ENCODE measurements around the gene APOL2. TPM values are rescaled to one million over a fixed set of nuclear protein-coding genes. Genes with fewer than 3 reads are reported as not detected.

Gene APOL2, protein sequence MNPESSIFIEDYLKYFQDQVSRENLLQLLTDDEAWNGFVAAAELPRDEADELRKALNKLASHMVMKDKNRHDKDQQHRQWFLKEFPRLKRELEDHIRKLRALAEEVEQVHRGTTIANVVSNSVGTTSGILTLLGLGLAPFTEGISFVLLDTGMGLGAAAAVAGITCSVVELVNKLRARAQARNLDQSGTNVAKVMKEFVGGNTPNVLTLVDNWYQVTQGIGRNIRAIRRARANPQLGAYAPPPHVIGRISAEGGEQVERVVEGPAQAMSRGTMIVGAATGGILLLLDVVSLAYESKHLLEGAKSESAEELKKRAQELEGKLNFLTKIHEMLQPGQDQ
- 10 to 100 TPM; 62.4 TPM for total RNA-seq

DNA sequence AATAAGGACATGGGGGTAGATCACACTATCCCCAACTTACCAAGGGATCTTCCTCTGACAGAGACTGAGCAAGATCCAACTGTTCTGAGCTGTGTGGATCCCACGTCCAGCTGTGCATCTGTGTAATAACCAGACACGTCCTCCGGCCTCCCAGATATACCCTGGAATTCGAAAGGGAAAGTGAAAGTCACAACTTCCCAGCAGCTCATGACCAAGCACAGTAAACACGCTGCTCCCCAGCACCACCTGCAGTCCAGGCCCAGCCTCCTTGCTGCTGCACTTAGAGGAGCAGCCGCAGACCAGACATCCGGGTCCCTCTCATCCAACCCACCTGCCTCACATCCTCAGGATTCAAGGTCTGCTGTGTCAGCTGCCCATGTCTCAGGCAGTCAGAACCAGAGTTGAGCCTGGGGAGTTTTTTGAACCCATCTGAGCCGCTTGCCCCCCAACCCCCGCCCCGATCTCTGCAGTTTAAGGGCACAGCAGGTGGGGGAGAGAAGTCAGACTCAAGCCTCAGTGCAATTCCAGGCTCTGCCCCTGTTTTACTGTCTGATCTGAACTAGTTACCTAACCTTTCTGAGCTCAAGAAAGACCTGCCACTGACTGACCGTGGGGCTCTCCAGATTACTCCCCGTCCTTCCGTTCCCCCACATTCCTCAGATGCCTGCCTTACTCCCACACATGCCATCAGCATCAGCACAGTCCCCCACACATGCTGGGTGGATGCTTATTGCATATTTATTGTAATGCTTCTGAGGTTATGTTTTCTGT lies at the start of gene APOL2:
TSS of gene APOL2 (minus strand) at position 127 of the 771 bp plus-strand sequence. CDS start 6,365 bp downstream, outside the sequence.
- ATAC-seq (peak; percentile 98), DNase-seq (peak; percentile 92)
- peak within 1 kb of the TSS; percentile 89 for H3K4me3 Mint-ChIP-seq
- CTCF ChIA-PET, result interaction anchor here (0.7 to 6.1 kb wide), 31 partner anchors 10 to 246 kb away, joined by 3 to 90 read pairs (median 7); partner anchors contain the start of genes APOL1 and APOL3
- POLR2A ChIA-PET, result interaction anchor here (0.6 to 1.7 kb wide), 14 partner anchors 13 to 1005 kb away, joined by 3 to 6 read pairs (median 3); partner anchors contain the start of genes APOL1, APOL3, APOL6 and TXN2
- H3K27me3 Mint-ChIP-seq (ENCODE audit: low read depth), result peaks cover 2% of the 10 kb centered on the region
- peak within 1 kb of the TSS; percentile 92 for H3K27ac Mint-ChIP-seq
- peaks cover 22% of the 10 kb centered on the region for H3K9me3 Mint-ChIP-seq (ENCODE audit: insufficient read depth)
- peaks cover 41% of the 10 kb centered on the region for H3K4me1 Mint-ChIP-seq (ENCODE audit: low read depth)
- peaks cover 38% of the 10 kb centered on the region for H3K36me3 Mint-ChIP-seq (ENCODE audit: low read depth)

DNA sequence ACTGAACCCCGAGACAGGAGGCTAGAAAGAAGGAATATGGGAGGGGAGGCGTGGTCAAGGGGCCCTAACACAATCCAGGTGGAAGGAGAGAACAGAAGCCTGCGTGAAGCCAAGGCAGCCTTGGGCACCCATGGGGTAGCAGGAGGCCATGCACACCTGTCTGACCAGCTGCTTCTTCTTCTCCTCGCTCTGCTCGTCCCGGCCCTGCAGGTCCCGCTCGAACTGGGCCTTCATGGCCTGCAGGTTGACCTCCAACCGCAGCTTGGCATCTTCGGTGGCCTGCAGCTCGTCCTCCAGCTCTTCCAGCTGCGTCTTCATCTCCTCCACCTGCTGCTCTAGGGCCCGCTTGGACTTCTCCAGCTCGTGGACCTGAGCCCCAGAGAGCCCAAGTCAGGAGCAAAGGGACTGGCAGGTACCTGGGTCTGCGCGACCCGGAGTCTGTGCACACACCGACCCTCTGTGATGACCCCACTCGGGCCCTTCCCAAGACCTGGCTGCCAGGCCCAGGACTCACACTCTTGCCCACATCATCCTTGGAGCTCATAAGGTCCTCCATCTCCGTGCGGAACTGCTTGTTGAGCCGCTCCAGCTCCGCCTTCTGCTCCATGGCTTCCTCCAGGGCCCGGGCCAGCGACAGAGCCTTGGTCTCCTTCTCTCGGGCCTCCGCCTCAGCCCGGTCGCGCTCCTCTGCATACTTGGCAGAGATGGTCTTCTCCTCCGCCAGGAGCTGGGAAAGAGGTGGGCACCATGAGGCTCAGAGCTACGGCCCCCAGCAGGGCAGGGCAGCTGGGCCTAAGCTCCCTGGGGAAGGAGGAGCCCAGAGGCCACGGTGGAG lies 49.5 kb upstream of the APOL2 start:
- H3K4me1 Mint-ChIP-seq (ENCODE audit: low read depth), result peaks cover 63% of the 10 kb centered on the region
- POLR2A ChIA-PET, result interaction anchor here (1.1 to 1.6 kb wide), 2 partner anchors 43 to 99 kb away, joined by 3 to 4 read pairs; partner anchors contain the start of gene MYH9

GRCh38 chr22:36287881-36288515 lies 48.7 kb upstream of the APOL2 start:
- DNase-seq (no peak), ATAC-seq (no peak)
- H3K4me3 Mint-ChIP-seq, result no peak overlapping the region
- H3K4me1 Mint-ChIP-seq (ENCODE audit: low read depth), result peaks cover 58% of the 10 kb centered on the region
- H3K9me3 Mint-ChIP-seq (ENCODE audit: insufficient read depth), result no peaks in the 10 kb centered on the region
- ChIA-PET POLR2A (interaction anchor here (0.5 to 1.1 kb wide), 2 partner anchors 8 to 100 kb away, joined by 3 to 6 read pairs; partner anchors contain the start of gene MYH9), CTCF (interaction anchor here (1.5 to 2.7 kb wide), 4 partner anchors 10 to 14 kb away, joined by 3 to 19 read pairs (median 14); no protein-coding TSS in a partner anchor)
- no peaks in the 10 kb centered on the region for H3K27me3 Mint-ChIP-seq (ENCODE audit: low read depth)
- H3K27ac Mint-ChIP-seq, result peak overlapping the region; percentile 61
- peaks cover 85% of the 10 kb centered on the region for H3K36me3 Mint-ChIP-seq (ENCODE audit: low read depth)

More for the DNA sequence above, 49.5 kb upstream of the APOL2 start:
- Mint-ChIP-seq H3K27me3 (ENCODE audit: low read depth) (no peaks in the 10 kb centered on the region), H3K4me3 (no peak overlapping the region), H3K36me3 (ENCODE audit: low read depth) (peaks cover 87% of the 10 kb centered on the region), H3K9me3 (ENCODE audit: insufficient read depth) (no peaks in the 10 kb centered on the region), H3K27ac (peak overlapping the region; percentile 64)
- DNase-seq, result no peak
- CTCF ChIA-PET, result interaction anchor here (0.9 to 2.6 kb wide), 5 partner anchors 10 to 45 kb away, joined by 3 to 17 read pairs (median 11); no protein-coding TSS in a partner anchor
- no peak for ATAC-seq

DNA sequence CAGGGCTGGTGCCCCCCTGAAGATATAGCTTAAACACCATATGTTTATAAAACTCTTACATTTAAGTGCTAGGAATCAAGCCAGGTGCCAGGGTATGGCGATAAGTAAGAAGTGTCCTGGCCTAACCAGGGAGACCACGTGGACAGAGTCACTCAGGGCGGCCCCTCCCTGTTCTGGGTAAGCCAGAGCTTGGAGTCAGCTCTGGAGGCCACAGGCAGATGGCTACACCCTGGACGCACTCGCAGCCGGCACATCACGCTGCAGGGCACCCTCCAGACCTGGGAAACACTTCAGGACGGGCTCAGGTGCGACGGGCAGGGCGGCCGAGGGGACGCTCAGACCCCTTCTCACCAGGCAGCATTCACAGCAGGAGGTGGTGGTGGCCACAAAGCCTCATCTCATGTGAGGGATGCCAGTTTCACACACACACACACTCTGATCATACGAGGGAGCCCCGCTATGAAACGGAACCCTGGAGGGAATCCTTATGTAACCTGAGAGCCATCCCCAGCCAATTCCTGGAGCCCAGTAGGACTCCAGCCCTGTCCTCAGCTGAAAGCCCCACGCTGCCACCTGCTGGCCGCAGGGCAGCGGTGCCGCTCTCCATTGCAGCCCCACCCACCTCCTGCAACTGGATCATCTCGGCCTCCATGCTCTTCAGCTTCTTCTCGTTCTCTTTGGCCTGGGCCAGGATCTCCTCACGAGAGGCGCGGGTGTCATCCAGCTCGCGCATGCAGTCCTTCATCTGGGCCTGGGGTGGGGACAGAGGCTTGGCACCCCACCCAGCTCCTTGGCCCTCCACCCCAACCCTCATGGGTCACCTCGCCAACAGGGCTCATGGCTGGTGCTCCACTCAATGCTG lies 47.0 kb upstream of the APOL2 start:
- Mint-ChIP-seq H3K9me3 (ENCODE audit: insufficient read depth) (no peaks in the 10 kb centered on the region), H3K36me3 (ENCODE audit: low read depth) (peaks cover 86% of the 10 kb centered on the region), H3K27ac (no peak overlapping the region), H3K27me3 (ENCODE audit: low read depth) (no peaks in the 10 kb centered on the region), H3K4me1 (ENCODE audit: low read depth) (peaks cover 45% of the 10 kb centered on the region), H3K4me3 (no peak overlapping the region)
- peak; percentile 69 for ATAC-seq
- DNase-seq, result peak; percentile 73
- ChIA-PET CTCF (interaction anchor here (0.7 to 2.7 kb wide), 17 partner anchors 9 to 169 kb away, joined by 3 to 19 read pairs (median 4); partner anchors contain the start of gene APOL2), POLR2A (interaction anchor here (1.3 kb wide), 1 partner anchor 10 kb away, joined by 4 read pairs; no protein-coding TSS in a partner anchor)

DNA sequence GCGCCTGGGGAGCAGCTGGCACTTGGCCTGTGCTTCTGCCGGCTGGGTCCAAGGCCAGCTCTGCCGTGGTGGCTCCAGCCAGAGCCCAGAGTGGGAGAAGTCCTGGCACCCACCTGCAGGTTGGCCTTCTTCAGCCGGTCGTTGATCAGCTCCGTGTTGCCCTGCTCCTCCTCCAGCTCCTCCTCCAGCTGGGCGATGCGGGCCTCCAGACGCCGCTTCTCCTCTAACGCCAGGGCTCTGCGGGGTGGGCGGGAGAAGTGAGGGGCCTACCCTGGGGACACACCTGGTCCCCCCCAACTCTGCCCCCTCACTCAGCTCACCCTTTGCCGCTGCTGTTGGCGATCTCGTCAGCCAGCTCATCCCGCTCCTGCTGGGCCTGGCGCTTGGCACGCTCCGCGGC lies 46.2 kb upstream of the APOL2 start:
- ATAC-seq (no peak), DNase-seq (no peak)
- Mint-ChIP-seq H3K27me3 (ENCODE audit: low read depth) (no peaks in the 10 kb centered on the region), H3K4me3 (no peak overlapping the region), H3K36me3 (ENCODE audit: low read depth) (peaks cover 87% of the 10 kb centered on the region), H3K27ac (no peak overlapping the region), H3K9me3 (ENCODE audit: insufficient read depth) (no peaks in the 10 kb centered on the region), H3K4me1 (ENCODE audit: low read depth) (peaks cover 41% of the 10 kb centered on the region)
- POLR2A ChIA-PET, result interaction anchor here (0.7 to 1.3 kb wide), 2 partner anchors 9 to 89 kb away, joined by 3 to 4 read pairs; no protein-coding TSS in a partner anchor
- CTCF ChIA-PET, result interaction anchor here (0.7 to 2.7 kb wide), 10 partner anchors 8 to 183 kb away, joined by 3 to 19 read pairs (median 5); partner anchors contain the start of gene APOL2

GRCh38 chr22:36285017-36285416 lies 45.7 kb upstream of the APOL2 start:
- ChIA-PET CTCF (interaction anchor here (0.9 to 2.3 kb wide), 5 partner anchors 10 to 184 kb away, joined by 3 to 18 read pairs (median 5); partner anchors contain the start of gene APOL2), POLR2A (interaction anchor here (0.7 kb wide), 1 partner anchor 88 kb away, joined by 3 read pairs; no protein-coding TSS in a partner anchor)
- peaks cover 38% of the 10 kb centered on the region for H3K4me1 Mint-ChIP-seq (ENCODE audit: low read depth)
- no peak overlapping the region for H3K4me3 Mint-ChIP-seq
- H3K9me3 Mint-ChIP-seq (ENCODE audit: insufficient read depth), result no peaks in the 10 kb centered on the region
- ATAC-seq, result no peak
- H3K36me3 Mint-ChIP-seq (ENCODE audit: low read depth), result peaks cover 86% of the 10 kb centered on the region
- no peaks in the 10 kb centered on the region for H3K27me3 Mint-ChIP-seq (ENCODE audit: low read depth)
- no peak for DNase-seq
- no peak overlapping the region for H3K27ac Mint-ChIP-seq

- H3K36me3 Mint-ChIP-seq (ENCODE audit: low read depth), result peaks cover 84% of the 10 kb centered on the region
- peaks cover 31% of the 10 kb centered on the region for H3K4me1 Mint-ChIP-seq (ENCODE audit: low read depth)
- peak overlapping the region; percentile 66 for H3K27ac Mint-ChIP-seq
- ATAC-seq (no peak), DNase-seq (no peak)
- no peaks in the 10 kb centered on the region for H3K27me3 Mint-ChIP-seq (ENCODE audit: low read depth)
- H3K4me3 Mint-ChIP-seq, result no peak overlapping the region
- CTCF ChIA-PET, result interaction anchor here (0.9 kb wide), 1 partner anchor 9 kb away, joined by 3 read pairs; no protein-coding TSS in a partner anchor
- POLR2A ChIA-PET, result no interaction called here
- no peaks in the 10 kb centered on the region for H3K9me3 Mint-ChIP-seq (ENCODE audit: insufficient read depth)
Observed at GRCh38 chr22:36284171-36284571, 44.8 kb upstream of the APOL2 start.

DNA sequence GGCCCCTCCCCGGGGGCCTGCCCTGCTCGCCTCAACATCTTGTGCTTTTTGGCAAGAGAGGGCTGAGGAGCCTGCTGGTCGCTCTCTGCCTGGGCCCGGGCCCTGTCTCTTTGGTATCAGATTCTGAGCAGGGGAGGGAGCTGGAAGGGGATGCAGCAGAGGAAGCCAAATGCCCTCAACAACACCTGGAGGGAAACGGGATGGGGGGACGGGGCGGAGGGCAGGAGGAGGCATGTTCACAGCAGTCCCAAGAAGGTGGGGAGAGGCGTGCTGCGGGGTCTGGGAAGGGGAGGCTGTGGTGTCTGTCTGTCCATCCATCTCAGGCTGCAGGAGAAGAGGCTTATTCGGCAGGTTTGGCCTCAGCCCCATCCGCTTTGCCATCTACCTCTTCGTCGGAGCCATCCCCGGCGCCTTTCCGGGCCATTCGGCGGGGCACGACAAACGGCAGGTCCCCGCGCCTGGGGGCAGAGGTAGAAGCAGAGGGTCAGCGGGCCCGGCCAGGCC lies 43.1 kb upstream of the APOL2 start:
- H3K9me3 Mint-ChIP-seq (ENCODE audit: insufficient read depth), result no peaks in the 10 kb centered on the region
- no peak for DNase-seq
- H3K27me3 Mint-ChIP-seq (ENCODE audit: low read depth), result no peaks in the 10 kb centered on the region
- peaks cover 73% of the 10 kb centered on the region for H3K36me3 Mint-ChIP-seq (ENCODE audit: low read depth)
- ATAC-seq, result no peak
- no peak overlapping the region for H3K4me3 Mint-ChIP-seq
- peaks cover 25% of the 10 kb centered on the region for H3K4me1 Mint-ChIP-seq (ENCODE audit: low read depth)
- ChIA-PET POLR2A (no interaction called here), CTCF (no interaction called here)
- no peak overlapping the region for H3K27ac Mint-ChIP-seq

DNA sequence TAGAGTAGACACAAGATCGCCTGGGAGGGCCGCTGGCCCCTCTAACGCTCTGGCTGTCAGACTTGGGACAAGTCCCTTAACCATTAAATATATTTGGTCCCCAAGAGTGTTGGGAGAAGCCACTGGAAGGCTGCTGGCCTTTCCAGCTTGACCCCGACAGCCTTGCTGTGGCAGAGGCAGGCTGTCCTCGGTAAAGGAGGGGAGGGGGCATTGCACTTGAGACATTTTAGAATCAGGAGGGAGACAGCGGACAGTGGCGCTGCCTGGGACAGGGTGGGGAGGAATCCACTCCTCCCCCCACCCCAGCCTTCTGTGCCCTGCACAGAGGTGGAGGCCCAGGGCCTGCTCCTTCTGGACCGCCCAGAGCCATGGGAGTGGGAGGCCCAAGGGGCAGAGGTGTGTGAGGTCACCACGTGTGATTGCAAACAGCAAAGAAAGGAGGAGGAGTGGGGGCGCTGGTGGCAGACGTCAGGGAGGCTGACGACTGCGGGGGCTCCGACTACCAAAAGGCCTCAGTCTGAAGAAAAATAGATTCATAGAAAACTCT lies 42.5 kb upstream of the APOL2 start:
- ATAC-seq, result no peak
- ChIA-PET POLR2A (no interaction called here), CTCF (interaction anchor here (1.0 to 2.0 kb wide), 4 partner anchors 13 to 205 kb away, joined by 3 to 7 read pairs (median 4); no protein-coding TSS in a partner anchor)
- no peak for DNase-seq
- Mint-ChIP-seq H3K36me3 (ENCODE audit: low read depth) (peaks cover 71% of the 10 kb centered on the region), H3K27me3 (ENCODE audit: low read depth) (no peaks in the 10 kb centered on the region), H3K4me3 (no peak overlapping the region), H3K4me1 (ENCODE audit: low read depth) (peaks cover 24% of the 10 kb centered on the region), H3K9me3 (ENCODE audit: insufficient read depth) (no peaks in the 10 kb centered on the region), H3K27ac (no peak overlapping the region)

Measured in activated CD8-positive, alpha-beta T cell treated with anti-CD3 and anti-CD28 coated beads, Interleukin-2, amount 10 ng/mL, durations not matched to agents 7 days and 5 days (primary cell).